ENCODE measurements around the gene CHRNA9. TPM values are rescaled to one million over a fixed set of nuclear protein-coding genes. Genes with fewer than 3 reads are reported as not detected.

Gene CHRNA9
- total RNA-seq, 2 donors from 2014 or later: not detected

DNA sequence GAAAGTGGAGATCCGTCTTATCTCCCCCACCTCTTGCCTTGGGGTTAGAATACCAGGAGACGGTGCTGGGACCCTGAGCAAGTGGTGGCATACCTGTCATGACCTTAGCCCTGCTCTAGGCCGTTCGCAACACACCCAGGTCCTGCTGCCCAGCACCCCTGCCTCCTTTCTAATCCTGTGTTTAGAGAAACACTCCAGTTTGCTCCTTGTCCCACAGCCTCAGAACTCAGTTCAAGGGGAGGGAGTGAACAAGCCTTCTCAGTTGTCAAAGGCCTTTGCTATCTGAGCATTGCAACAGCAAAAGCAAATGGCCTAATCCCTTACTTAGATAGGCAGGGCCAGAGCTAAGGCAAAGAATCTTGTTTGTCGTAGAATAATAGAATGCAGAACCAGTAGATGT is 67.9 kb downstream of the CHRNA9 start:
- no peak for TF ChIP-seq CTCF (IDR thresholded peaks at IDR 0.05)
- Histone ChIP-seq H3K9me3 (no peaks in the 10 kb centered on the region), H3K36me3 (no peaks in the 10 kb centered on the region), H3K4me3 (no peak overlapping the region), H3K27ac (no peak overlapping the region), H3K27me3 (replicated peaks; ENCODE audit: insufficient read depth) (no peaks in the 10 kb centered on the region), H3K4me1 (ENCODE audit: control insufficient read depth in 1 of 2, low read depth in 2 of 2) (no peaks in the 10 kb centered on the region)
- DNase-seq (ENCODE audit: low spot score) (no peak), ATAC-seq (ENCODE audit: insufficient number of reproducible peaks, low FRiP score, low read depth) (no peak)

Other genes with a start within 250 kb of the CHRNA9 start
- gene RHOH, start 138.3 kb upstream of the CHRNA9 start, total RNA-seq: 10 to 100 TPM in 1 of 2 donors, 1 to 10 TPM in 1; 5.8 to 10.2 TPM

Data from thoracic aorta (tissue), 2 donors.